Stimulated activated CD8-positive, alpha-beta memory T cell treated with anti-CD3 and anti-CD28 coated beads, Interleukin-12 subunit alpha, Interleukin-12 subunit beta, amount 100 ng/mL, for 1 hour (primary cell): Measurements from ENCODE around the gene THTPA.
A peak's percentile ranks its signal among the peaks of the same experiment; 100 is the strongest.
"Not testable (repeated sequence)": the region's sequence is repeated elsewhere in the genome, so short reads cannot be mapped to it uniquely, and the experiment has no call there.

Experiments
- DNase-seq: peaks from one replicate; pipeline ENCODE4 v3.0.0-alpha.2; 2020; ENCODE audit warnings: low read depth

THTPA gene

GRCh38 chr14:23583761-23584526 lies 27.9 kb downstream of the THTPA start:
- not testable (repeated sequence) for DNase-seq

- DNase-seq: not testable (repeated sequence)
Measured at GRCh38 chr14:23584527-23585203, 28.6 kb downstream of the THTPA start.

GRCh38 chr14:23588884-23589598 lies 33.0 kb downstream of the THTPA start:
- DNase-seq: peak; percentile 53

GRCh38 chr14:23589606-23590005 lies 33.5 kb downstream of the THTPA start:
- DNase-seq: no peak

GRCh38 chr14:23590198-23590597 lies 34.1 kb downstream of the THTPA start:
- DNase-seq: no peak

GRCh38 chr14:23594191-23594590 lies 38.1 kb downstream of the THTPA start:
- DNase-seq: not testable (repeated sequence)

GRCh38 chr14:23600322-23600707 lies 44.2 kb downstream of the THTPA start:
- DNase-seq: no peak

- DNase-seq: no peak
Measured at GRCh38 chr14:23600806-23601205, 44.7 kb downstream of the THTPA start.

GRCh38 chr14:23601424-23601823 lies 45.4 kb downstream of the THTPA start:
- no peak for DNase-seq

- DNase-seq: no peak
Measured at GRCh38 chr14:23601845-23602180, 45.7 kb downstream of the THTPA start.

GRCh38 chr14:23602181-23603095 lies 46.4 kb downstream of the THTPA start:
- no peak for DNase-seq

- no peak for DNase-seq
Measured at GRCh38 chr14:23603103-23603502, 47.0 kb downstream of the THTPA start.

GRCh38 chr14:23604148-23604547 lies 48.1 kb downstream of the THTPA start:
- DNase-seq: no peak

- no peak for DNase-seq
Measured at GRCh38 chr14:23604675-23605170, 48.7 kb downstream of the THTPA start.

- DNase-seq: no peak
Measured at GRCh38 chr14:23605931-23606585, 50.0 kb downstream of the THTPA start.

- DNase-seq: no peak
Measured at GRCh38 chr14:23608454-23608853, 52.4 kb downstream of the THTPA start.

GRCh38 chr14:23609001-23609400 lies 52.9 kb downstream of the THTPA start:
- no peak for DNase-seq

GRCh38 chr14:23609411-23610089 lies 53.5 kb downstream of the THTPA start:
- DNase-seq: not testable (repeated sequence)
